MCF 10A (cell line): ENCODE results near the gene AMIGO1. TPM values are rescaled to one million over a fixed set of nuclear protein-coding genes. Genes with fewer than 3 reads are reported as not detected.

Experiments
- BruUV-seq: library from RNA; stranded (reverse); fragments of 400-500 nt; replicated peaks from 2 replicates; lab custom pipeline; 2021; lab: Mats Ljungman, UMichigan
- CTCF ChIA-PET: fragments of 300-600 bp; sonication (Branson Sonifier 250); formaldehyde crosslinking; extraction: SDS; loops from one replicate; lab custom pipeline; 2021; ENCODE audit warnings: antibody characterized with exemption, inconsistent platforms; lab: Yijun Ruan, JAX
- POLR2A ChIA-PET: fragments of 300-600, 350-650 bp; sonication (Branson Sonifier 250); formaldehyde crosslinking; extraction: SDS; loops from one replicate; lab custom pipeline; 2020; ENCODE audit warnings: antibody characterized with exemption, inconsistent platforms; lab: Yijun Ruan, JAX
- DNase-seq: peaks from one replicate; pipeline ENCODE4 v3.0.0-alpha.2; 2018; ENCODE audit not compliant: unreplicated experiment
- H3K27ac Mint-ChIP-seq: one replicate; pipeline ENCODE4 v1.8.0; 2022; ENCODE audit warnings: mild to moderate bottlenecking, low read depth, mixed read lengths; ENCODE audit not compliant: unreplicated experiment
- H3K27me3 Mint-ChIP-seq: one replicate; pipeline ENCODE4 v1.8.0; 2022; ENCODE audit warnings: mixed read lengths; ENCODE audit not compliant: insufficient read depth, unreplicated experiment
- H3K36me3 Mint-ChIP-seq: one replicate; pipeline ENCODE4 v1.8.0; 2022; ENCODE audit warnings: mild to moderate bottlenecking, moderate library complexity, mixed read lengths; ENCODE audit not compliant: insufficient read depth, unreplicated experiment
- H3K4me1 Mint-ChIP-seq: one replicate; pipeline ENCODE4 v1.8.0; 2022; ENCODE audit warnings: mixed read lengths; ENCODE audit not compliant: insufficient read depth, unreplicated experiment
- H3K4me3 Mint-ChIP-seq: one replicate; pipeline ENCODE4 v1.8.0; 2022; ENCODE audit warnings: mild to moderate bottlenecking, moderate library complexity, mixed read lengths; ENCODE audit not compliant: unreplicated experiment
- H3K9me3 Mint-ChIP-seq: one replicate; pipeline ENCODE4 v1.8.0; 2022; ENCODE audit warnings: mixed read lengths; ENCODE audit not compliant: unreplicated experiment
- intact Hi-C: fragments of 100-400 bp; cut with micrococcal nuclease; formaldehyde crosslinking; loops from 2 replicates; pipeline ENCODE4 v1.14.1; 2022
- total RNA-seq: library from RNA; stranded (reverse); gene quantifications from 2 replicates; pipeline ENCODE4 v1.2.3, GENCODE V29; 2022
- TF ChIP-seq, protein P1 (sequence below): fragments of 200-600 bp; IDR thresholded peaks from one replicate; pipeline ENCODE4 v1.8.0; 2022; ENCODE audit warnings: antibody characterized with exemption, mild to moderate bottlenecking; ENCODE audit not compliant: unreplicated experiment

AMIGO1 gene
- total RNA-seq, 1 experiment from 2014 or later: 0.21 TPM

DNA sequence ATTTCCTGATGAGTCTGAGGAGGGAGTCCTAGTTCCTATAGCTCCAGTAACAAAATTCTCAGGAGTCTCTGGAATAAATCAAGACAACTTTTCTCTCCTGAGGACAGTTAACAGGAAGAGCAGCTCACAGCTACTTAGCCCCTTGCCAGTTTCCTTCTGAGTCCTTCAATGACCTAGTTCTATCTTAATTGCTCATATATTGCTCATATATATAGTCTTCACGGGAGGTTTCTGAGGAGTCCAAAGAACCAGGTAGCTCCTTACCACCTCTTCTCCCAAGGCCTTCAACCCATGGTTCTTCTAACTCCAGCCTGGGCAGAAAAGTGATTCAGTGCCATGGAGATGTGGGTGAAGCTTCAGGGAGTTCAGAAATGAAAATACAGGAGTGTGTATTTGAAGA is 4.6 kb downstream of the AMIGO1 start:
- BruUV-seq: no TSS peak
- POLR2A ChIA-PET: interaction anchor here (0.6 to 1.3 kb wide), 3 partner anchors 8 to 82 kb away, joined by 3 to 4 read pairs (median 4); partner anchors contain the start of gene CYB561D1
- TF ChIP-seq, protein P1, sequence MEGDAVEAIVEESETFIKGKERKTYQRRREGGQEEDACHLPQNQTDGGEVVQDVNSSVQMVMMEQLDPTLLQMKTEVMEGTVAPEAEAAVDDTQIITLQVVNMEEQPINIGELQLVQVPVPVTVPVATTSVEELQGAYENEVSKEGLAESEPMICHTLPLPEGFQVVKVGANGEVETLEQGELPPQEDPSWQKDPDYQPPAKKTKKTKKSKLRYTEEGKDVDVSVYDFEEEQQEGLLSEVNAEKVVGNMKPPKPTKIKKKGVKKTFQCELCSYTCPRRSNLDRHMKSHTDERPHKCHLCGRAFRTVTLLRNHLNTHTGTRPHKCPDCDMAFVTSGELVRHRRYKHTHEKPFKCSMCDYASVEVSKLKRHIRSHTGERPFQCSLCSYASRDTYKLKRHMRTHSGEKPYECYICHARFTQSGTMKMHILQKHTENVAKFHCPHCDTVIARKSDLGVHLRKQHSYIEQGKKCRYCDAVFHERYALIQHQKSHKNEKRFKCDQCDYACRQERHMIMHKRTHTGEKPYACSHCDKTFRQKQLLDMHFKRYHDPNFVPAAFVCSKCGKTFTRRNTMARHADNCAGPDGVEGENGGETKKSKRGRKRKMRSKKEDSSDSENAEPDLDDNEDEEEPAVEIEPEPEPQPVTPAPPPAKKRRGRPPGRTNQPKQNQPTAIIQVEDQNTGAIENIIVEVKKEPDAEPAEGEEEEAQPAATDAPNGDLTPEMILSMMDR: no peak

DNA sequence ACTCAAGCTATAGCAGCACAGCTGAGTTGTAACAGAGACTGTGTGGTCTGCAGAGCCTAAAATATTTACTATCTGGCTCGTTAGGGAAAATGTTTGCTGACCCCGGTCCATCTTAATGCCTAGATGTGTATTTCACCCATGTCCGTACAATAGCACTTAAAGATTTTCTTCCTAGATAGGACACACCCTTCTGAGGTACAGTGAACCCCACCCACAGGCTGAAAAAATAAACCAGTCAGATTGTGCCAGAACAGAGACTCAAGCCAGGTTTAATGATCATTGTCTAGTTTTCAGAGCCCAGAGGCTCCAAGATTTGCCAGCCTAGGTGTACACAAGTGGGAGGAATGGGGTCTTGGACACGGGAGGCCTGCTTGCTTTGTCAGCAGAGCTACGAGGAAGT is 5.6 kb downstream of the AMIGO1 start:
- no peaks in the 10 kb centered on the region for H3K9me3 Mint-ChIP-seq
- BruUV-seq: no TSS peak
- no peak for DNase-seq
- peaks cover 16% of the 10 kb centered on the region for H3K27me3 Mint-ChIP-seq
- peaks cover 5% of the 10 kb centered on the region for H3K36me3 Mint-ChIP-seq
- H3K27ac Mint-ChIP-seq: no peak overlapping the region
- CTCF ChIA-PET: interaction anchor here (10.2 to 40.0 kb wide), 2 partner anchors 12 to 30 kb away, joined by 121 to 1071 read pairs; partner anchors contain the start of genes CYB561D1 and GPR61
- intact Hi-C loops: no loop called here
- TF ChIP-seq, protein P1: no peak
- H3K4me1 Mint-ChIP-seq: peaks cover 6% of the 10 kb centered on the region
- H3K4me3 Mint-ChIP-seq: no peak overlapping the region
- POLR2A ChIA-PET: interaction anchor here (1.2 to 1.3 kb wide), 2 partner anchors 10 to 45 kb away, joined by 4 to 5 read pairs; partner anchors contain the start of genes CYB561D1 and GNAI3

More for the DNA sequence above, 4.6 kb downstream of the AMIGO1 start:
- Mint-ChIP-seq H3K4me3 (no peak overlapping the region), H3K4me1 (peaks cover 9% of the 10 kb centered on the region), H3K36me3 (no peaks in the 10 kb centered on the region), H3K9me3 (no peaks in the 10 kb centered on the region), H3K27ac (no peak overlapping the region), H3K27me3 (peaks cover 17% of the 10 kb centered on the region)
- CTCF ChIA-PET: interaction anchor here (0.6 to 40.0 kb wide), 7 partner anchors 8 to 524 kb away, joined by 3 to 1071 read pairs (median 5); partner anchors contain the start of genes CYB561D1, GNAI3 and GPR61
- DNase-seq: no peak
- intact Hi-C loops: no loop called here

DNA sequence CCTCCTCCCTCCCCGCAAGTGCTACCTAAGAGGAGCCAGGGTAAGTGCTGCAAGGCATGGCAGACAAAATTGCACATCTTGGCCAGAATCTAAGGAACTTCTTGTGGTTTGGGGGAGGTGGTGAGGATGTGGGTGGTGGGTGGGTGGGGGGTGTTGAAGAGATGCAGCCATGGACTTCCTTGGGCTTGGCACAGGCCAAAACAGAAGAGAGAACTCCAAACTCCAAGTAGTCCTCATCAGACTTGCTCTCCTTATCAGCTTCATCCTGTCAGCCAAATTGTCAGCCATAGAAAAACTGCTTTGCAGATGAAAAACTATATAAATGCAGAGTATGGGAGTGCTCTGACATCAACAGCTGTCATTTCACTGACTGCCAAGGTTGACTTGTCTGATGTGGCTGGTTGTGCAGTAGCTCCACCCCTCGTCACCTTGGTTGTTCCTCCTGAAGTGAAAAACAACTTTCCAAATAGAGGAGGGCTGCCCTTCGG is 7.1 kb downstream of the AMIGO1 start:
- ChIA-PET CTCF (interaction anchor here (10.2 to 40.0 kb wide), 2 partner anchors 11 to 32 kb away, joined by 121 to 1071 read pairs; partner anchors contain the start of genes CYB561D1 and GPR61), POLR2A (no interaction called here)
- intact Hi-C loops: no loop called here
- TF ChIP-seq, protein P1: no peak
- Mint-ChIP-seq H3K9me3 (no peaks in the 10 kb centered on the region), H3K27ac (no peak overlapping the region), H3K4me3 (no peak overlapping the region), H3K27me3 (peaks cover under 1% of the 10 kb centered on the region), H3K36me3 (peaks cover 6% of the 10 kb centered on the region), H3K4me1 (peaks cover 4% of the 10 kb centered on the region)
- BruUV-seq: no TSS peak
- no peak for DNase-seq

DNA sequence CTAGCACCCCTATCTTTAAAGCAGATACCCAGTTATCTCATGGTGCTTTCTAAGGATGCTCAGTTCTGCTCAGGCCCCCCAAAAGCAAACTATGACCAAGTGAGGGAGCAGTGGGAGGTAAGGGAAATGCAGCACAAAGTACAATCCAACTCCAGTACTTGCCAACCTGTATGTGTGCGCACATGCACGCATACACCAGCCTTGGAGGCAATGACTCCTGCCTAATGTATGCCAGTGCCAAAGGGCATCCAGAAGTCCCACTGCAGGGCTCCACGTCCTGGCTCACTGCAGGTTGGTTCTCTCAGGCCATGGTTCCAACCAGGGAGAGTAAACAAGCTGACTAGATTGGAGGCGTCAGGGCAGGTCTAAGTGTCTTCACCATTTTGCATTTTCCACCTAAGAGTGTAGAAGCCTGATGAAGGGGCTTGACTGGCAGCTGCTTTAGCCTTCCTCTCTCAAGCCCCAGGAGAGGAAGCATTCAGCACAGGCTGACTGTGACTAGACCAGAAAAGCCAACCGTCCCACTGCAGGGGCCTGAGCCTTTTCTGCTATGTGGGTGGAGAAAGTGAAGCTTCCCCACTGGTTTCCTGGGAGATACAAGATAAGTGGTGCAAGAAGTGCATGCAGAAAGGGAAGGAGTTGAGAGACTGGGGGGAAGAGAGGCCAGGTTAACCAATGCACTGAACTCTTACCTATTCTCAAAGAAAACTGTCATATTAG is 7.7 kb downstream of the AMIGO1 start:
- CTCF ChIA-PET: interaction anchor here (0.5 to 40.0 kb wide), 3 partner anchors 10 to 581 kb away, joined by 4 to 1071 read pairs (median 121); partner anchors contain the start of genes CYB561D1 and GPR61
- intact Hi-C loops: no loop called here
- H3K36me3 Mint-ChIP-seq: peaks cover 6% of the 10 kb centered on the region
- peaks cover 4% of the 10 kb centered on the region for H3K4me1 Mint-ChIP-seq
- no peak for DNase-seq
- TF ChIP-seq, protein P1: no peak
- no peak overlapping the region for H3K27ac Mint-ChIP-seq
- POLR2A ChIA-PET: no interaction called here
- no peaks in the 10 kb centered on the region for H3K9me3 Mint-ChIP-seq
- no TSS peak for BruUV-seq
- no peak overlapping the region for H3K4me3 Mint-ChIP-seq
- H3K27me3 Mint-ChIP-seq: no peaks in the 10 kb centered on the region
